Cardiac fibroblast (primary cell): Measurements from ENCODE around the gene PRRT2.
A peak's percentile ranks its signal among the peaks of the same experiment; 100 is the strongest.

Source experiments
- DNase-seq, 2 donors: peaks; one replicate each; pipeline versions ENCODE4 v3.0.0 to v3.0.0-alpha.2; 2010; ENCODE audit warnings: low read depth in 2 of 2
- H3K4me3 ChIP-seq, 2 donors: replicated peaks in 1 of 2; 1 replicate in 1 of 2; 2 replicates in 1 of 2; pipeline ENCODE4 v1.5.1; 2011; ENCODE audit warnings: low read depth in 2 of 2, low read length in 2 of 2, mild to moderate bottlenecking in 2 of 2, moderate library complexity in 1 of 2
- CTCF ChIP-seq: IDR thresholded peaks from one replicate; pipeline ENCODE4 v1.5.1; 2011; ENCODE audit warnings: low read depth, mild to moderate bottlenecking, low read length, inconsistent platforms

The PRRT2 gene

GRCh38 chr16:29844575-29845331 lies 32.8 kb downstream of the PRRT2 start:
- DNase-seq = peak in 1 of 2 donors; percentile 78
- H3K4me3 ChIP-seq = no peak overlapping the region
- no peak for TF ChIP-seq CTCF

GRCh38 chr16:29845656-29846055 lies 33.7 kb downstream of the PRRT2 start:
- no peak for TF ChIP-seq CTCF
- H3K4me3 ChIP-seq = no peak overlapping the region
- no peak for DNase-seq

GRCh38 chr16:29848420-29849297 lies 36.7 kb downstream of the PRRT2 start:
- DNase-seq = peak; percentile 71 to 73
- no peak overlapping the region for H3K4me3 ChIP-seq
- peak; percentile 90 for TF ChIP-seq CTCF

- no peak overlapping the region for H3K4me3 ChIP-seq
- no peak for TF ChIP-seq CTCF
Observed at GRCh38 chr16:29849505-29849904, 37.5 kb downstream of the PRRT2 start.

GRCh38 chr16:29850998-29851397 lies 39.0 kb downstream of the PRRT2 start:
- DNase-seq = no peak
- TF ChIP-seq CTCF = no peak
- no peak overlapping the region for H3K4me3 ChIP-seq

More at GRCh38 chr16:29849505-29849904, 37.5 kb downstream of the PRRT2 start:
- DNase-seq = no peak

- no peak for TF ChIP-seq CTCF
- DNase-seq = peak; percentile 79 to 90
Observed at GRCh38 chr16:29852654-29853053, 40.7 kb downstream of the PRRT2 start.

More at GRCh38 chr16:29852654-29853053, 40.7 kb downstream of the PRRT2 start:
- no peak overlapping the region for H3K4me3 ChIP-seq
